Fibroblast of lung (primary cell): ENCODE measurements around the gene KCNIP4. TPM values are rescaled to one million over a fixed set of nuclear protein-coding genes. Genes with fewer than 3 reads are reported as not detected.

Experiments
- DNase-seq, 2 donors: peaks; one replicate each; pipeline versions ENCODE4 v3.0.0 to v3.0.0-alpha.2; 2010; ENCODE audit warnings: low read depth in 2 of 2
- H2AFZ ChIP-seq: 2 replicates; pipeline ENCODE4 v1.5.1; 2012; ENCODE audit warnings: low read length, control low read depth, inconsistent platforms
- H3K27ac ChIP-seq: 2 replicates; pipeline ENCODE4 v1.5.1; 2011; ENCODE audit warnings: low read length, control low read depth; ENCODE audit not compliant: insufficient read depth
- H3K27me3 ChIP-seq: 2 replicates; pipeline ENCODE4 v1.5.1; 2011; ENCODE audit warnings: mild to moderate bottlenecking, low read length; ENCODE audit not compliant: control insufficient read depth, insufficient read depth
- H3K36me3 ChIP-seq: 2 replicates; pipeline ENCODE4 v1.5.1; 2011; ENCODE audit warnings: low read length; ENCODE audit not compliant: control insufficient read depth, insufficient read depth
- H3K4me1 ChIP-seq: 2 replicates; pipeline ENCODE4 v1.5.1; 2011; ENCODE audit warnings: low read length; ENCODE audit not compliant: control insufficient read depth, insufficient read depth; ENCODE audit errors: extremely low read depth
- H3K4me2 ChIP-seq: 2 replicates; pipeline ENCODE4 v1.5.1; 2011; ENCODE audit warnings: low read length, control low read depth; ENCODE audit not compliant: insufficient read depth; ENCODE audit errors: extremely low read depth
- H3K4me3 ChIP-seq, 4 experiments: fragments of 200-600 bp in 1 of 4; sonication (generic) in 1 of 4; replicated peaks in 1 of 4; 2 replicates each; pipeline ENCODE4 v1.5.1; 2011 to 2016; ENCODE audit warnings: low read length in 4 of 4, low read depth in 3 of 4, mild to moderate bottlenecking in 3 of 4, control low read depth in 2 of 4, inconsistent platforms in 1 of 4, mixed read lengths in 1 of 4; ENCODE audit not compliant: insufficient read depth in 1 of 4; ENCODE audit errors: control extremely low read depth in 1 of 4
- H3K79me2 ChIP-seq: 2 replicates; pipeline ENCODE4 v1.5.1; 2012; ENCODE audit warnings: mild to moderate bottlenecking, low read length, inconsistent platforms; ENCODE audit not compliant: control insufficient read depth, insufficient read depth
- H3K9ac ChIP-seq: 2 replicates; pipeline ENCODE4 v1.5.1; 2011; ENCODE audit warnings: mild to moderate bottlenecking, low read length, control low read depth; ENCODE audit not compliant: insufficient read depth
- H3K9me3 ChIP-seq: 2 replicates; pipeline ENCODE4 v1.5.1; 2012; ENCODE audit warnings: low read depth, low read length; ENCODE audit not compliant: control insufficient read depth, insufficient read depth
- H4K20me1 ChIP-seq: 2 replicates; pipeline ENCODE4 v1.5.1; 2011; ENCODE audit warnings: low read length; ENCODE audit not compliant: control insufficient read depth, insufficient read depth; ENCODE audit errors: extremely low read depth
- EZH2 ChIP-seq: IDR thresholded peaks from 2 replicates; pipeline ENCODE4 v1.5.1; 2012; ENCODE audit warnings: low read length, control low read depth, mild to moderate bottlenecking; ENCODE audit errors: missing control alignments
- polyA plus RNA-seq, 2 donors: library from polyadenylated mRNA; depleted of rRNA in 1 of 2; stranded (reverse) in 1 of 2; unstranded in 1 of 2; fragments of >200 nt; gene quantifications; 2 replicates each; pipeline ENCODE4 v1.2.1, GENCODE V29; 2011 to 2012; ENCODE audit warnings: missing spikeins in 1 of 2
- total RNA-seq: library from RNA; depleted of rRNA; stranded (reverse); fragments of >200 nt; gene quantifications from 2 replicates; pipeline ENCODE4 v1.2.1, GENCODE V29; 2014
- TF ChIP-seq, protein P1 (sequence below), 2 donors: IDR thresholded peaks in 1 of 2; conservative IDR thresholded peaks in 1 of 2; 1 replicate in 1 of 2; 2 replicates in 1 of 2; pipeline ENCODE4 v1.5.1; 2011 to 2012; ENCODE audit warnings: low read length in 2 of 2, control low read depth in 1 of 2, inconsistent platforms in 1 of 2, low read depth in 1 of 2, mild to moderate bottlenecking in 1 of 2

KCNIP4 gene
- total and polyA plus RNA-seq, 2 donors (not counting 1 experiment from before 2014, with no cell fraction given), result not detected

DNA sequence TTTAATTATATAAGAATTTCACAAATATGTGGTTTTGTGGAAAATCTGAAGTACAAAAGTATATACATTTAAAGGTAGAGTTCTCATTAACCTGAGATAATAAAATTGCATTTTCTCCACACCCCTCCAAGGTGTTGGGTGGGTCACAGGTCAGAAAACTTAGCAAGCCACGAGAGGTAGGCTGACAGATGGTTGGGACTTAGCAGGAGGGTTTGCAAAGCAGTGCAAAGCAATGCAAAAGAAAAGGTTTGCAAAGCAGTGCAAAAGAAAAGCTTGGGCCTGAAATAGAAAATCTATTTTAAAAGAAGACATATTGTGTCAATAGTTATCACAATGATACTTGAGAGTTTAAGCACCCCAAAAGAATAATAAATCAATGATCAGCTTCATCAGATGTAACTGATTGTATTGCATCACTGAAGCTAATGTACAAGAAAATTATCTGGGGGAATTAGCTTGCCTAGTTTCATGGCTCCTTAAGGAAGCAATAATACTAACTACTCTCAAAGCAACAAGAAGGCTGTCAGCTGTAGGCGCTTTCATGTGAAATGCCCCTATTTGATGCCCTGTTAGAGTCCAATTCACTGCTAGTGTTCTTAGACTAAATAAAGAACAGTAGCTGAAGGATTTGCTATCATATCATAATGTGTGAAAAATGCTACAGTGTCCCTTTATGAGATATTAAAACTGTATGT is 319.5 kb downstream of the KCNIP4 start:
- Histone ChIP-seq H3K4me2 (no peak overlapping the region), H3K27me3 (no peaks in the 10 kb centered on the region), H3K9ac (no peak overlapping the region), H4K20me1 (no peaks in the 10 kb centered on the region), H3K9me3 (no peaks in the 10 kb centered on the region), H3K36me3 (no peaks in the 10 kb centered on the region), H2AFZ (no peak overlapping the region), H3K27ac (no peak overlapping the region), H3K4me3 (no peak overlapping the region), H3K79me2 (no peaks in the 10 kb centered on the region), H3K4me1 (no peaks in the 10 kb centered on the region)
- DNase-seq, result no peak
- TF ChIP-seq EZH2, result no peak
- TF ChIP-seq, protein P1, sequence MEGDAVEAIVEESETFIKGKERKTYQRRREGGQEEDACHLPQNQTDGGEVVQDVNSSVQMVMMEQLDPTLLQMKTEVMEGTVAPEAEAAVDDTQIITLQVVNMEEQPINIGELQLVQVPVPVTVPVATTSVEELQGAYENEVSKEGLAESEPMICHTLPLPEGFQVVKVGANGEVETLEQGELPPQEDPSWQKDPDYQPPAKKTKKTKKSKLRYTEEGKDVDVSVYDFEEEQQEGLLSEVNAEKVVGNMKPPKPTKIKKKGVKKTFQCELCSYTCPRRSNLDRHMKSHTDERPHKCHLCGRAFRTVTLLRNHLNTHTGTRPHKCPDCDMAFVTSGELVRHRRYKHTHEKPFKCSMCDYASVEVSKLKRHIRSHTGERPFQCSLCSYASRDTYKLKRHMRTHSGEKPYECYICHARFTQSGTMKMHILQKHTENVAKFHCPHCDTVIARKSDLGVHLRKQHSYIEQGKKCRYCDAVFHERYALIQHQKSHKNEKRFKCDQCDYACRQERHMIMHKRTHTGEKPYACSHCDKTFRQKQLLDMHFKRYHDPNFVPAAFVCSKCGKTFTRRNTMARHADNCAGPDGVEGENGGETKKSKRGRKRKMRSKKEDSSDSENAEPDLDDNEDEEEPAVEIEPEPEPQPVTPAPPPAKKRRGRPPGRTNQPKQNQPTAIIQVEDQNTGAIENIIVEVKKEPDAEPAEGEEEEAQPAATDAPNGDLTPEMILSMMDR (conservative IDR thresholded peaks at IDR 0.05 in 1 of 2, IDR thresholded peaks at IDR 0.05 in 1 of 2; ENCODE audit: low read depth in 1 of 2, low read length in 2 of 2), result no peak

DNA sequence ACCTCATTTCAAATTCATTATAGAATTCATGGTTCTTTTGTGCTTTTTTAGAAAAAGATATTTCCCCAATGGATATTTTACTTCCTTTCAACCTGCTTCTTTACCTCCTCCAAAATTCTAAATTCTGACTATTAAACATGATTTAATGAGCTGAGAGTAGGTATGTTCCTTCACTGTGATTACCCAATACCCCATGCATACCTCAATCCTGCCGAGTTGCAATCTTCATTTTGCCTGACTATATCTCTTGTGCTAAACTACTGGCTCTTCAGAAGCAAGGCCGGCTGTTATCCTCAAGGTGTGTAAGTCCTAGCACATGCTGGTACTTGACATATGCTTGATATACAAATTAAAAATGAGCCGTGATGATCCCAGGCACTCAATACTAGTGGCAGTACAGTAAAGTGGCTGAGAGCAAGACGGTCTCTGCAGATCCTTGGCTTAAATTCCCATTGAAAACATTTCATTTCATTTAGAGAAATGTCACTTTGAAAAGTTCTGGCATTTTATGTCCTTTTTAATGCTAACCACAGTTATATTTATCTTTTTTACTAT is 320.4 kb downstream of the KCNIP4 start:
- Histone ChIP-seq H3K79me2 (no peaks in the 10 kb centered on the region), H3K4me3 (no peak overlapping the region), H3K9me3 (no peaks in the 10 kb centered on the region), H2AFZ (no peak overlapping the region), H3K4me1 (no peaks in the 10 kb centered on the region), H3K27ac (no peak overlapping the region), H3K9ac (no peak overlapping the region), H3K36me3 (no peaks in the 10 kb centered on the region), H3K4me2 (no peak overlapping the region), H4K20me1 (no peaks in the 10 kb centered on the region), H3K27me3 (no peaks in the 10 kb centered on the region)
- no peak for DNase-seq
- no peak for TF ChIP-seq EZH2
- TF ChIP-seq, protein P1 (conservative IDR thresholded peaks at IDR 0.05 in 1 of 2, IDR thresholded peaks at IDR 0.05 in 1 of 2; ENCODE audit: low read depth in 1 of 2, low read length in 2 of 2), result no peak

DNA sequence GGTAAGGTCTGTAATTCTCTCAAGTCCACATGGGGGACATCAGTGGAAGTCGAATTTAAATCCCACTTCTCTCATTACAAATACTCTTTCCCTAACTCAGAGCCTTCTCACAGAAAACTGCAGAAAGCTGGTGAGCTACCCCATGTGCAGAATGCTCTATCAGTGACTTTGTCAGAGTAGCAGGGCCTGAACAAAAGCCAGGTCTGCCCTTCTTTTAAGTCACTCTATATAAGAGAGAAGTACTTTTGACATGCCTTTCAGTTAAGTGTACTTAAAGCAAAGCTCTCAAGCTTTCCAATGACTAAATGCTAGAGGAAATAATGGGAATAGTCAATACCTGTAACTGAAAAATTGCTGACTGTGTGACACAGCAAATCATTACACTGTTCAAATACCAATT is 323.1 kb downstream of the KCNIP4 start:
- H3K36me3 ChIP-seq, result no peaks in the 10 kb centered on the region
- TF ChIP-seq EZH2, result no peak
- TF ChIP-seq, protein P1 (conservative IDR thresholded peaks at IDR 0.05 in 1 of 2, IDR thresholded peaks at IDR 0.05 in 1 of 2; ENCODE audit: low read depth in 1 of 2, low read length in 2 of 2), result no peak

More for the DNA sequence above, 323.1 kb downstream of the KCNIP4 start:
- H4K20me1 ChIP-seq, result no peaks in the 10 kb centered on the region
- no peak overlapping the region for H3K27ac ChIP-seq
- DNase-seq, result no peak
- H3K4me3 ChIP-seq, result no peak overlapping the region
- H3K4me1 ChIP-seq, result no peaks in the 10 kb centered on the region
- H3K27me3 ChIP-seq, result no peaks in the 10 kb centered on the region
- H3K9ac ChIP-seq, result no peak overlapping the region
- no peak overlapping the region for H3K4me2 ChIP-seq
- H2AFZ ChIP-seq, result no peak overlapping the region
- H3K79me2 ChIP-seq, result no peaks in the 10 kb centered on the region
- no peaks in the 10 kb centered on the region for H3K9me3 ChIP-seq
